Common myeloid progenitor, CD34-positive (primary cell): ENCODE results near the gene SETD3.

Source experiments
- CTCF ChIA-PET: fragments of 350-600 bp; sonication (Branson Sonifier 250); formaldehyde crosslinking; loops from one replicate; lab custom pipeline; 2021; ENCODE audit warnings: antibody characterized with exemption; lab: Charles Lee
- POLR2A ChIA-PET: fragments of 350-600 bp; sonication (Branson Sonifier 250); formaldehyde crosslinking; loops from one replicate; lab custom pipeline; 2021; ENCODE audit warnings: antibody characterized with exemption; lab: Charles Lee
- DNase-seq, 3 donors: peaks; one replicate each; pipeline versions ENCODE4 v3.0.0 to v3.0.0-alpha.2; 2013
- H3K27ac ChIP-seq, 2 experiments: 1 replicate in 1 of 2; 2 replicates in 1 of 2; pipeline ENCODE4 v1.7.0; 2013; ENCODE audit warnings: inconsistent platforms in 2 of 2, low read length in 2 of 2, mild to moderate bottlenecking in 2 of 2, low read depth in 1 of 2, moderate library complexity in 1 of 2; ENCODE audit not compliant: severe bottlenecking in 2 of 2, insufficient read depth in 1 of 2, poor library complexity in 1 of 2
- H3K27me3 ChIP-seq, 5 experiments: replicated peaks in 2 of 5; 1 replicate in 3 of 5; 2 replicates in 2 of 5; pipeline versions ENCODE4 v1.6.1 to v1.7.0; 2013; ENCODE audit warnings: low read length in 4 of 5, mild to moderate bottlenecking in 2 of 5, moderate library complexity in 2 of 5, inconsistent platforms in 1 of 5; ENCODE audit not compliant: insufficient read depth in 5 of 5, control insufficient read depth in 4 of 5
- H3K36me3 ChIP-seq, 4 experiments: 1 replicate in 2 of 4; 2 replicates in 2 of 4; pipeline versions ENCODE4 v1.6.1 to v1.7.0; 2013; ENCODE audit warnings: low read length in 3 of 4, control low read depth in 1 of 4, mild to moderate bottlenecking in 1 of 4; ENCODE audit not compliant: control insufficient read depth in 4 of 4, insufficient read depth in 4 of 4
- H3K4me1 ChIP-seq, 4 experiments: 1 replicate in 3 of 4; 2 replicates in 1 of 4; pipeline versions ENCODE4 v1.6.1 to v1.7.1; 2013; ENCODE audit warnings: low read length in 3 of 4, mild to moderate bottlenecking in 3 of 4, control low read depth in 1 of 4, inconsistent platforms in 1 of 4, moderate library complexity in 1 of 4; ENCODE audit not compliant: control insufficient read depth in 4 of 4, insufficient read depth in 4 of 4; ENCODE audit errors: control extremely low read depth in 1 of 4
- H3K4me3 ChIP-seq, 7 experiments: 1 replicate in 4 of 7; 2 replicates in 3 of 7; pipeline versions ENCODE4 v1.5.1 to v1.7.0; 2013; ENCODE audit warnings: mild to moderate bottlenecking in 7 of 7, low read length in 6 of 7, moderate library complexity in 6 of 7, inconsistent platforms in 2 of 7, low read depth in 2 of 7, control low read depth in 1 of 7; ENCODE audit not compliant: insufficient read depth in 4 of 7, control insufficient read depth in 1 of 7; ENCODE audit errors: extremely low read depth in 1 of 7
- H3K9me3 ChIP-seq, 5 experiments: 1 replicate in 4 of 5; 2 replicates in 1 of 5; pipeline versions ENCODE4 v1.6.1 to v1.7.1; 2013; ENCODE audit warnings: low read length in 4 of 5, mild to moderate bottlenecking in 2 of 5, inconsistent platforms in 1 of 5, low read depth in 1 of 5, moderate library complexity in 1 of 5; ENCODE audit not compliant: control insufficient read depth in 4 of 5, insufficient read depth in 2 of 5; ENCODE audit errors: control extremely low read depth in 1 of 5
- WGBS: methylation state at CpG from one replicate; pipeline ENCODE4 v1.1.5; 2013; ENCODE audit not compliant: insufficient coverage; 5-methylcytosine and 5-hydroxymethylcytosine counted together

Gene SETD3

GRCh38 chr14:99460793-99461192 lies 19.9 kb downstream of the SETD3 start:
- WGBS = 93% methylated on average over 3 of the region's 3 CpGs
- DNase-seq = no peak
- H3K9me3 ChIP-seq = no peaks in the 10 kb centered on the region
- H3K27ac ChIP-seq = no peak overlapping the region
- H3K36me3 ChIP-seq = peaks cover 32 to 85% (median 68%) of the 10 kb centered on the region in 4 experiments
- H3K27me3 ChIP-seq = no peaks in the 10 kb centered on the region
- CTCF ChIA-PET = no interaction called here
- no peak overlapping the region for H3K4me3 ChIP-seq
- POLR2A ChIA-PET = no interaction called here
- no peaks in the 10 kb centered on the region for H3K4me1 ChIP-seq

DNA sequence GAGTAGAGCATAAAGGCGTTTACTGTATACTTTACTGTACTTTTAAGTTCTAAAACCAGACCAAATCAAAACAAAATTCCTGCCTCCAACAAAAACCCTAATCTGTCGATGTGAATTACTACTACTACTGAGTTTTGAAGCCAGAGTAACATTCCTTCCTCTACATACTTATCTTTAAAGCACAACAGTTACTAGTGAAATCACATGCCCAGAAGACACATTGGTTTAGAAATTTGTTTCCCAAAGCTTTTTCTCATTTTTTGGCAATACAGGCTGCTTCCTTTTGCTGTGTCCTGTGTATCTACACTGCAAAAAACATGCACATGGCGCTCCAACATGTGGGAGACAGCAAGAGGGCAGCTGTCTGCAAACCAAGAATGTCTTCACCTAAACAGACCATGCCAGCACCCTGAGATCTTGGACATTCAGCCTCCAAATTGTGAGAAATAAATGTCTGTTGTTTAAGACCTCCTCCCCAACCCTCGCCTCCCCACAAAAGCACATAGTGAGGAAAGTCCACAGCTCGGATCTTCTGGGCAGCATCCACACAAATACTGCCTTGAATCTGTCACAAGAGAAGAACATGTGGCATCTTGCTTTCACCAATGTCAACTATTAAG lies 21.1 kb downstream of the SETD3 start:
- Histone ChIP-seq H3K27ac (no peak overlapping the region), H3K9me3 (no peaks in the 10 kb centered on the region), H3K4me3 (no peak overlapping the region), H3K4me1 (no peaks in the 10 kb centered on the region), H3K36me3 (peaks cover 27 to 84% (median 66%) of the 10 kb centered on the region in 4 experiments), H3K27me3 (no peaks in the 10 kb centered on the region)
- CTCF ChIA-PET = interaction anchor here (1.0 kb wide), 1 partner anchor 18 kb away, joined by 3 read pairs; no protein-coding TSS in a partner anchor
- 100% methylated on average over 2 of the region's 5 CpGs for WGBS
- POLR2A ChIA-PET = no interaction called here
- no peak for DNase-seq

DNA sequence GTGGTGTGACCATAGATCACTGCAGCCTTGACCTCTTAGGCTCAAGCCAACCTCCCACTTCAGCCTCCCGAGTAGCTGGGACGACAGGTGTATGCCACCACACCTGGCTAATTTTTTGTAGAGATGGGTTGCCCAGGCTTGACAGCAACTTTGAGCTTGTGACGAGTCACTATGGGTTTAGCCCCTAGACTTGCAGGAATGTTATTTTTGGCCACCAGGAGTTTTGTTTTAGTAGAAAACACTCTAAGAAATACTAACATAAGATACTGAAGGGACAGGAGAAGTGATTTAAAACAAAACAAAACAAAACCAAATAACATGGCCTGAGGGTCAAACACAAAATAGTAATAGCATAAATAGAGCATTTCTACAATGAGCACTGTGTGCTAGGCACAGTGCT lies 26.4 kb downstream of the SETD3 start:
- Histone ChIP-seq H3K27ac (no peak overlapping the region), H3K36me3 (peaks cover 27 to 80% (median 56%) of the 10 kb centered on the region in 4 experiments), H3K4me1 (no peaks in the 10 kb centered on the region), H3K4me3 (no peak overlapping the region), H3K27me3 (no peaks in the 10 kb centered on the region), H3K9me3 (no peaks in the 10 kb centered on the region)
- CTCF ChIA-PET = no interaction called here
- no peak for DNase-seq
- POLR2A ChIA-PET = interaction anchor here (0.5 kb wide), 1 partner anchor 67 kb away, joined by 3 read pairs; no protein-coding TSS in a partner anchor
- 100% methylated on average over 2 of the region's 3 CpGs for WGBS

GRCh38 chr14:99452968-99453367 lies 27.7 kb downstream of the SETD3 start:
- WGBS = 100% methylated on average over 2 of the region's 4 CpGs
- POLR2A ChIA-PET = no interaction called here
- H3K4me1 ChIP-seq = no peaks in the 10 kb centered on the region
- H3K4me3 ChIP-seq = no peak overlapping the region
- CTCF ChIA-PET = interaction anchor here (1.0 kb wide), 1 partner anchor 10 kb away, joined by 3 read pairs; no protein-coding TSS in a partner anchor
- H3K27me3 ChIP-seq = no peaks in the 10 kb centered on the region
- no peaks in the 10 kb centered on the region for H3K9me3 ChIP-seq
- peaks cover 33 to 82% (median 63%) of the 10 kb centered on the region in 4 experiments for H3K36me3 ChIP-seq
- DNase-seq = no peak
- H3K27ac ChIP-seq = no peak overlapping the region

GRCh38 chr14:99451234-99451633 lies 29.4 kb downstream of the SETD3 start:
- ChIA-PET CTCF (interaction anchor here (0.8 to 2.1 kb wide), 3 partner anchors 11 to 16 kb away, joined by 3 to 9 read pairs (median 3); no protein-coding TSS in a partner anchor), POLR2A (no interaction called here)
- no peaks in the 10 kb centered on the region for H3K4me1 ChIP-seq
- no peaks in the 10 kb centered on the region for H3K27me3 ChIP-seq
- 100% methylated on average over 1 of the region's 5 CpGs for WGBS
- no peak overlapping the region for H3K4me3 ChIP-seq
- no peak for DNase-seq
- H3K9me3 ChIP-seq = no peaks in the 10 kb centered on the region
- H3K36me3 ChIP-seq = peaks cover 24 to 81% (median 64%) of the 10 kb centered on the region in 4 experiments
- no peak overlapping the region for H3K27ac ChIP-seq

DNA sequence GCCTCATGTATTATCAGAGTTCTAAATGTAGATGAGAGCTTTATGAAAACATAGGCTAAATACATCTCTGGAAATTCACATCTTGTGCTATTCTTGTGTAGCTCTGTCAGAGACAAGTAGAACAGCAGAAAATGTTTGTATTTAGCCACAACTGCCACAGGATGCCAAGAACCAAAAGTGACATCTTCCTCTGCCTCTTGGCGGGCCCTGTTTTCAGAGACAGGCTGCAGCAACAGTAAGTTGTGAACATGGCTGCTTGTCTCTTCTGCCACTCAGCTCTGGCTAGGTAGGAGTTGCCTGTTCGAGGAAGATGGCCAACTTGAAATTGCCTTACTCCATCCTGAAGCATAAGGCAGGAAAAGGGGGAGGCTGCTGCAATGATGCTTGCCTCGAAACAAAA lies 30.4 kb downstream of the SETD3 start:
- WGBS = 100% methylated on average over 2 of the region's 3 CpGs
- Histone ChIP-seq H3K4me1 (no peaks in the 10 kb centered on the region), H3K36me3 (peaks cover 24 to 80% (median 59%) of the 10 kb centered on the region in 4 experiments), H3K27me3 (no peaks in the 10 kb centered on the region), H3K9me3 (no peaks in the 10 kb centered on the region), H3K27ac (no peak overlapping the region), H3K4me3 (no peak overlapping the region)
- no peak for DNase-seq
- ChIA-PET POLR2A (no interaction called here), CTCF (interaction anchor here (1.5 to 2.1 kb wide), 2 partner anchors 10 to 11 kb away, joined by 3 to 9 read pairs; no protein-coding TSS in a partner anchor)

- no peak overlapping the region for H3K27ac ChIP-seq
- H3K4me3 ChIP-seq = no peak overlapping the region
- no peaks in the 10 kb centered on the region for H3K4me1 ChIP-seq
- ChIA-PET CTCF (no interaction called here), POLR2A (no interaction called here)
- no peaks in the 10 kb centered on the region for H3K9me3 ChIP-seq
- H3K27me3 ChIP-seq = no peaks in the 10 kb centered on the region
- H3K36me3 ChIP-seq = peaks cover 24 to 73% (median 57%) of the 10 kb centered on the region in 4 experiments
- DNase-seq = no peak
- WGBS = no CpG with 5 or more reads among the region's 4 CpGs
These were observed 32.9 kb downstream of the SETD3 start for GRCh38 chr14:99447739-99448138.
